Esophagus squamous epithelium (tissue), 5 donors: ENCODE measurements around the gene ADK. TPM values are rescaled to one million over a fixed set of nuclear protein-coding genes. Genes with fewer than 3 reads are reported as not detected.

ENCODE experiments used
- DNase-seq: peaks from one replicate; lab custom pipeline; 2025; lab: John Stamatoyannopoulos, UW
- H3K27ac ChIP-seq, 4 donors: fragments of 200-600 bp; sonication (generic); one replicate each; pipeline ENCODE4 v1.5.1; 2016 to 2019; ENCODE audit warnings: mild to moderate bottlenecking in 1 of 4
- H3K27me3 ChIP-seq, 4 donors: fragments of 200-600 bp; sonication (generic); 1 replicate in 3 of 4; 2 replicates in 1 of 4; pipeline versions ENCODE4 v1.5.1 to v1.6.0; 2017 to 2021; ENCODE audit warnings: antibody characterized with exemption in 1 of 4
- H3K36me3 ChIP-seq, 3 donors: fragments of 200-600 bp; sonication (generic); one replicate each; pipeline ENCODE4 v1.5.1; 2016 to 2019
- H3K4me1 ChIP-seq, 3 donors: fragments of 200-600 bp; sonication (generic); one replicate each; pipeline ENCODE4 v1.5.1; 2017 to 2019
- H3K4me3 ChIP-seq, 4 donors: fragments of 200-600 bp; sonication (generic); 1 replicate in 3 of 4; 2 replicates in 1 of 4; pipeline ENCODE4 v1.5.1; 2016 to 2019; ENCODE audit warnings: mild to moderate bottlenecking in 2 of 4, moderate library complexity in 1 of 4
- H3K9me3 ChIP-seq, 3 donors: fragments of 200-600 bp; sonication (generic); one replicate each; pipeline ENCODE4 v1.5.1; 2016 to 2019
- CTCF ChIP-seq, 6 experiments: fragments of 450-650 bp in 4 of 6; fragments of 200-600 bp in 2 of 6; sonication (generic) in 2 of 6; IDR thresholded peaks; one replicate each; pipeline ENCODE4 v1.5.1; 2016 to 2019; ENCODE audit warnings: antibody characterized with exemption in 6 of 6, mild to moderate bottlenecking in 4 of 6, moderate library complexity in 4 of 6
- POLR2A ChIP-seq, 4 donors: fragments of 450-650 bp; IDR thresholded peaks; one replicate each; pipeline ENCODE4 v1.6.1; 2017; ENCODE audit warnings: antibody characterized with exemption in 4 of 4, mild to moderate bottlenecking in 4 of 4, moderate library complexity in 3 of 4
- WGBS, 2 donors: methylation state at CpG; one replicate each; pipeline ENCODE4 v1.1.5; 2018; 5-methylcytosine and 5-hydroxymethylcytosine counted together
- intact Hi-C: fragments of 100-400 bp; cut with DNase I; formaldehyde crosslinking; loops from one replicate; pipeline ENCODE4 v1.15.0; 2022
- total RNA-seq, 4 donors: library from RNA; depleted of rRNA; stranded (reverse); fragments of >200 nt; gene quantifications; one replicate each; pipeline ENCODE4 v1.1.0, GENCODE V29; 2016
- donor health status: DM: yes; HTN: yes; CAD: no.

Gene ADK
- total RNA-seq, 4 donors from 2014 or later, result 43.3 to 78.4 (median 68.4) TPM

DNA sequence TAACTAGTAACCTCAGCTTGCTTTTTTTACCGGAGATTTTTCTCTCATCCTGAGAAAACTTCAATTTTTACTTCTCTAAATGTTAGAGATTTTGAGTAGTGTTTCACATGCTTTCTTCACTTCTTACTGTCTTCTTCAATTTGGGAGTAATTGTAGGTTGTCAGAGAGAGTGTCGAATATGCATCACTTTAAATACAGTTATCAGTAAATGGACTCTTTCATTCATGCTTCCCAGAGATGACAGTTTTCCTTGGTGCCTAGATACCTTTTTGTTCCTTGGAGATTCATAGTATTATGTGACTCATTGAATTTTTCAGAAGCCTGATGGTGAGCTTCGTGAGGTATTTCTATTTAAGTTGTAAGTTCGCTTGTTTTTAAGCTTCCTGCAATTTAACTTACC lies 169.7 kb downstream of the ADK start:
- no peak for DNase-seq
- TF ChIP-seq CTCF (IDR thresholded peaks at IDR 0.05) (no peak), POLR2A (IDR thresholded peaks at IDR 0.05) (no peak)
- Histone ChIP-seq H3K27me3 (no peaks in the 10 kb centered on the region), H3K9me3 (peaks cover 0 to 11% (median 0%) of the 10 kb centered on the region in 3 donors), H3K27ac (no peak overlapping the region), H3K36me3 (peaks cover 0 to 34% (median 0%) of the 10 kb centered on the region in 3 donors), H3K4me1 (no peaks in the 10 kb centered on the region), H3K4me3 (no peak overlapping the region)
- 92 to 96% methylated on average over 4 of the region's 4 CpGs for WGBS, 2 donors
- intact Hi-C loops, result no loop called here

DNA sequence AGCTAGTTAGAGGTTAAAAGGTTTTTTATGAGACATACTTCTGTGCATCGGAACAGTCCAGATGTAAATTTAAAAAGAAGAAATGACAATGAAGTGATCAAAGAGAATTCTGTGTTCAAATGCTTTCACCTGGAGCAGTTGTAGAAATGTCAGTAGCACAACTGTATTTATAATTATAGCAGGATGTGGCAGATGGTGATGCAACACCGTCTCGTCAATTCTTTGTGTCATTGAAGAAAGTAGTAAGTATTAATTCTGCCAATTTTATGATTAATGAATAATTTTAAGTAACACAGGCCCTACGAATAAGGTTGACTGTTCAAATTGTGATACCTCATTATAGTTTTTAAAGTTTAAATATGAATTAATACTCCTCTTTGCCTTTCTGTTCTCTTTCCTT lies 171.1 kb downstream of the ADK start:
- Histone ChIP-seq H3K4me1 (no peaks in the 10 kb centered on the region), H3K27ac (no peak overlapping the region), H3K36me3 (peaks cover 0 to 34% (median 0%) of the 10 kb centered on the region in 3 donors), H3K4me3 (no peak overlapping the region), H3K27me3 (no peaks in the 10 kb centered on the region), H3K9me3 (peaks cover 0 to 11% (median 0%) of the 10 kb centered on the region in 3 donors)
- intact Hi-C loops, result no loop called here
- DNase-seq, result no peak
- no peak for TF ChIP-seq CTCF (IDR thresholded peaks at IDR 0.05)
- no peak for TF ChIP-seq POLR2A (IDR thresholded peaks at IDR 0.05)
- 84 to 88% methylated on average over 4 of the region's 4 CpGs for WGBS, 2 donors

GRCh38 chr10:74322565-74322964 lies 171.5 kb downstream of the ADK start:
- Histone ChIP-seq H3K4me1 (no peaks in the 10 kb centered on the region), H3K4me3 (no peak overlapping the region), H3K27ac (no peak overlapping the region), H3K36me3 (peaks cover 0 to 34% (median 0%) of the 10 kb centered on the region in 3 donors), H3K27me3 (no peaks in the 10 kb centered on the region), H3K9me3 (peaks cover 0 to 11% (median 0%) of the 10 kb centered on the region in 3 donors)
- intact Hi-C loops, result no loop called here
- no peak for TF ChIP-seq POLR2A (IDR thresholded peaks at IDR 0.05)
- no peak for TF ChIP-seq CTCF (IDR thresholded peaks at IDR 0.05)
- no peak for DNase-seq

GRCh38 chr10:74328388-74328787 lies 177.4 kb downstream of the ADK start:
- no peaks in the 10 kb centered on the region for H3K9me3 ChIP-seq
- intact Hi-C loops, result no loop called here
- H3K4me3 ChIP-seq, result no peak overlapping the region
- peaks cover 0 to 23% (median 0%) of the 10 kb centered on the region in 3 donors for H3K36me3 ChIP-seq
- DNase-seq, result no peak
- H3K27ac ChIP-seq, result no peak overlapping the region
- no peaks in the 10 kb centered on the region for H3K27me3 ChIP-seq
- 83 to 85% methylated on average over 2 of the region's 2 CpGs for WGBS, 2 donors
- no peaks in the 10 kb centered on the region for H3K4me1 ChIP-seq
- no peak for TF ChIP-seq POLR2A (IDR thresholded peaks at IDR 0.05)
- no peak for TF ChIP-seq CTCF (IDR thresholded peaks at IDR 0.05)

DNA sequence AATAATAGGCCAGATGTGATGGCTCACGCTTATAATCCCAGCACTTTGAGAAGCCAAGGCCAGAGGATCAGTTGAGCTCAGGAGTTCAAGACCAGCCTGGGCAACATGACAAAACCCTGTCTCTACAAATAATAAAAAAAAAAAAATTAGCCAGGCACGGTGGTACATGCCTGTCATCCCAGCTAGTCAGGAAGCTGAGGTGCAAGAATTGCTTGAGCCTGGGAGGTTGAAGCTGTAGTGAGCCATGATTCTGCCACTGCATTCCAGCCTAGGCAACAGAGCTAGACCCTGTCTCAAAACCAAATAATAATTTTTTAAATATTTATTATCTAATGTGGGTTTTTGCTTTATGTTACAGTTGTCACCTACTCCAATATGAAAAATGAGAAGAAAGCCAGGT lies 178.9 kb downstream of the ADK start:
- Histone ChIP-seq H3K27ac (no peak overlapping the region), H3K36me3 (peaks cover 0 to 11% (median 0%) of the 10 kb centered on the region in 3 donors), H3K9me3 (no peaks in the 10 kb centered on the region), H3K4me3 (no peak overlapping the region), H3K27me3 (no peaks in the 10 kb centered on the region), H3K4me1 (no peaks in the 10 kb centered on the region)
- TF ChIP-seq POLR2A (IDR thresholded peaks at IDR 0.05) (no peak), CTCF (IDR thresholded peaks at IDR 0.05) (no peak)
- no peak for DNase-seq
- WGBS, 2 donors, result 37 to 54% methylated on average over 2 of the region's 2 CpGs
- intact Hi-C loops, result no loop called here
